Measurements from ENCODE around the gene SDC4. TPM values are rescaled to one million over a fixed set of nuclear protein-coding genes. Genes with fewer than 3 reads are reported as not detected.
A peak's percentile ranks its signal among the peaks of the same experiment; 100 is the strongest.

Gene SDC4
- total RNA-seq, 4 donors from 2014 or later = 50.4 to 168 (median 97.8) TPM

- Histone ChIP-seq H3K27me3 (peaks cover 9 to 17% (median 17%) of the 10 kb centered on the region in 3 donors), H3K36me3 (no peaks in the 10 kb centered on the region), H3K27ac (no peak overlapping the region), H3K4me3 (no peak overlapping the region), H3K9me3 (no peaks in the 10 kb centered on the region), H3K4me1 (peaks cover 0 to 4% of the 10 kb centered on the region in 2 donors)
- TF ChIP-seq, protein P1, sequence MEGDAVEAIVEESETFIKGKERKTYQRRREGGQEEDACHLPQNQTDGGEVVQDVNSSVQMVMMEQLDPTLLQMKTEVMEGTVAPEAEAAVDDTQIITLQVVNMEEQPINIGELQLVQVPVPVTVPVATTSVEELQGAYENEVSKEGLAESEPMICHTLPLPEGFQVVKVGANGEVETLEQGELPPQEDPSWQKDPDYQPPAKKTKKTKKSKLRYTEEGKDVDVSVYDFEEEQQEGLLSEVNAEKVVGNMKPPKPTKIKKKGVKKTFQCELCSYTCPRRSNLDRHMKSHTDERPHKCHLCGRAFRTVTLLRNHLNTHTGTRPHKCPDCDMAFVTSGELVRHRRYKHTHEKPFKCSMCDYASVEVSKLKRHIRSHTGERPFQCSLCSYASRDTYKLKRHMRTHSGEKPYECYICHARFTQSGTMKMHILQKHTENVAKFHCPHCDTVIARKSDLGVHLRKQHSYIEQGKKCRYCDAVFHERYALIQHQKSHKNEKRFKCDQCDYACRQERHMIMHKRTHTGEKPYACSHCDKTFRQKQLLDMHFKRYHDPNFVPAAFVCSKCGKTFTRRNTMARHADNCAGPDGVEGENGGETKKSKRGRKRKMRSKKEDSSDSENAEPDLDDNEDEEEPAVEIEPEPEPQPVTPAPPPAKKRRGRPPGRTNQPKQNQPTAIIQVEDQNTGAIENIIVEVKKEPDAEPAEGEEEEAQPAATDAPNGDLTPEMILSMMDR (IDR thresholded peaks at IDR 0.05 in 4 of 5, conservative IDR thresholded peaks at IDR 0.05 in 1 of 5) = no peak
- TF ChIP-seq POLR2A (IDR thresholded peaks at IDR 0.05) = no peak
- intact Hi-C loops (cut with DNase I; ENCODE audit: low total_unique reads) (loop anchor here (5.0 kb wide), 1 partner anchor 271 kb away; no protein-coding TSS in a partner anchor), in situ Hi-C loops (cut with MboI; ENCODE audit: low sequenced_read_pairs in 4 of 4) (loop anchor here in 2 of 4 donors (10.0 kb wide), 3 partner anchors 62 to 462 kb away; partner anchors contain the start of gene TP53TG5 (in 1 of the 2))
- DNase-seq (no peak), ATAC-seq (no peak)
These were observed 35.0 kb downstream of the SDC4 start for GRCh38 chr20:45313065-45313695.

GRCh38 chr20:45312241-45312640 lies 36.0 kb downstream of the SDC4 start:
- no peak for DNase-seq
- peaks cover 9 to 20% (median 15%) of the 10 kb centered on the region in 3 donors for H3K27me3 ChIP-seq

GRCh38 chr20:45311589-45312211 lies 36.5 kb downstream of the SDC4 start:
- peaks cover 0 to 5% of the 10 kb centered on the region in 2 donors for H3K4me1 ChIP-seq
- TF ChIP-seq POLR2A (IDR thresholded peaks at IDR 0.05) = no peak
- TF ChIP-seq, protein P1 (IDR thresholded peaks at IDR 0.05 in 4 of 5, conservative IDR thresholded peaks at IDR 0.05 in 1 of 5) = peak; percentile 35 to 82 (median 69)
- H3K36me3 ChIP-seq = no peaks in the 10 kb centered on the region
- H3K27me3 ChIP-seq = peaks cover 6 to 20% (median 13%) of the 10 kb centered on the region in 3 donors
- intact Hi-C loops (cut with DNase I; ENCODE audit: low total_unique reads) (loop anchor here (5.0 kb wide), 1 partner anchor 269 kb away; no protein-coding TSS in a partner anchor), in situ Hi-C loops (cut with MboI; ENCODE audit: low sequenced_read_pairs in 4 of 4) (loop anchor here in 2 of 4 donors (10.0 kb wide), 3 partner anchors 63 to 463 kb away; partner anchors contain the start of gene TP53TG5 (in 1 of the 2))
- ATAC-seq (no peak), DNase-seq (no peak)
- no peaks in the 10 kb centered on the region for H3K9me3 ChIP-seq
- no peak overlapping the region for H3K4me3 ChIP-seq
- H3K27ac ChIP-seq = no peak overlapping the region

More at GRCh38 chr20:45312241-45312640, 36.0 kb downstream of the SDC4 start:
- Histone ChIP-seq H3K4me1 (peaks cover 0 to 5% of the 10 kb centered on the region in 2 donors), H3K27ac (no peak overlapping the region), H3K9me3 (no peaks in the 10 kb centered on the region), H3K36me3 (no peaks in the 10 kb centered on the region), H3K4me3 (no peak overlapping the region)
- in situ Hi-C loops (cut with MboI; ENCODE audit: low sequenced_read_pairs in 4 of 4) = loop anchor here in 2 of 4 donors (10.0 kb wide), 3 partner anchors 63 to 463 kb away; partner anchors contain the start of gene TP53TG5 (in 1 of the 2)
- no peak for ATAC-seq
- no peak for TF ChIP-seq POLR2A (IDR thresholded peaks at IDR 0.05)
- TF ChIP-seq, protein P1 (IDR thresholded peaks at IDR 0.05 in 4 of 5, conservative IDR thresholded peaks at IDR 0.05 in 1 of 5) = no peak
- intact Hi-C loops (cut with DNase I; ENCODE audit: low total_unique reads) = loop anchor here (5.0 kb wide), 1 partner anchor 270 kb away; no protein-coding TSS in a partner anchor

- H3K36me3 ChIP-seq = no peaks in the 10 kb centered on the region
- intact Hi-C loops (cut with DNase I; ENCODE audit: low total_unique reads) (no loop called here), in situ Hi-C loops (cut with MboI; ENCODE audit: low sequenced_read_pairs in 4 of 4) (loop anchor here in 1 of 4 donors (10.0 kb wide), 1 partner anchor 264 kb away; no protein-coding TSS in a partner anchor)
- no peaks in the 10 kb centered on the region for H3K9me3 ChIP-seq
- H3K27ac ChIP-seq = no peak overlapping the region
- DNase-seq (no peak), ATAC-seq (no peak)
- H3K4me1 ChIP-seq = peaks cover 0 to 9% of the 10 kb centered on the region in 2 donors
- TF ChIP-seq POLR2A (IDR thresholded peaks at IDR 0.05) = no peak
- TF ChIP-seq, protein P1 (IDR thresholded peaks at IDR 0.05 in 4 of 5, conservative IDR thresholded peaks at IDR 0.05 in 1 of 5) = no peak
- H3K27me3 ChIP-seq = peaks cover 11 to 18% (median 17%) of the 10 kb centered on the region in 3 donors
- no peak overlapping the region for H3K4me3 ChIP-seq
These were observed 39.1 kb downstream of the SDC4 start for GRCh38 chr20:45309075-45309474.
